HepG2 (cell line): ENCODE results near the gene PIK3CB.

Experiments used
- ATF1 ChIP-seq: IDR thresholded peaks from 2 replicates; pipeline ENCODE4 v1.6.1; 2016; ENCODE audit warnings: mild to moderate bottlenecking, control low read depth
- CCAR2 ChIP-seq: fragments of 200-400 bp; formaldehyde crosslinking; optimal IDR thresholded peaks from 2 replicates; pipeline ENCODE3; 2018; ENCODE audit warnings: low read depth, mild to moderate bottlenecking, low read length, moderate library complexity
- EZH2 ChIP-seq: conservative IDR thresholded peaks from 2 replicates; pipeline ENCODE4 v1.6.1; 2012; ENCODE audit warnings: mild to moderate bottlenecking, low read depth, low read length, moderate library complexity
- IRF1 ChIP-seq: sonication (generic); formaldehyde crosslinking; IDR thresholded peaks from 2 replicates; pipeline ENCODE4 v1.4.0; 2020; ENCODE audit warnings: low read depth, mild to moderate bottlenecking, missing genetic modification reagents
- KAT7 ChIP-seq: IDR thresholded peaks from 2 replicates; pipeline ENCODE4 v1.6.1; 2018; ENCODE audit warnings: borderline replicate concordance, missing compliant biosample characterization
- MXD1 ChIP-seq: sonication (generic); formaldehyde crosslinking; IDR thresholded peaks from 2 replicates; pipeline ENCODE4 v1.4.0; 2020; ENCODE audit warnings: mild to moderate bottlenecking, missing genetic modification reagents
- RERE ChIP-seq: IDR thresholded peaks from 2 replicates; pipeline ENCODE4 v1.6.1; 2016; ENCODE audit warnings: low read depth, missing genetic modification reagents, missing compliant biosample characterization
- SETDB1 ChIP-seq: sonication (generic); formaldehyde crosslinking; IDR thresholded peaks from 2 replicates; pipeline ENCODE4 v1.5.1; 2020; ENCODE audit warnings: missing genetic modification reagents, mild to moderate bottlenecking, borderline replicate concordance
- SIN3A ChIP-seq: IDR thresholded peaks from 2 replicates; pipeline ENCODE4 v1.6.1; 2011; ENCODE audit warnings: low read depth, mild to moderate bottlenecking, control low read depth, low read length, borderline replicate concordance
- SMAD3 ChIP-seq: sonication (generic); formaldehyde crosslinking; IDR thresholded peaks from 2 replicates; pipeline ENCODE4 v1.4.0; 2020; ENCODE audit warnings: missing genetic modification reagents
- ZNF12 ChIP-seq: sonication (generic); formaldehyde crosslinking; IDR thresholded peaks from 2 replicates; pipeline ENCODE4 v1.5.0; 2020; ENCODE audit warnings: missing genetic modification reagents

- TF ChIP-seq ZNF12 (CRISPR knock-in tag) (no peak), ATF1 (CRISPR knock-in tag) (no peak), IRF1 (CRISPR knock-in tag) (no peak), SIN3A (no peak), EZH2 (no peak), SMAD3 (no peak), SETDB1 (CRISPR knock-in tag) (no peak), KAT7 (CRISPR knock-in tag) (no peak), RERE (CRISPR knock-in tag) (no peak), CCAR2 (no peak), MXD1 (CRISPR knock-in tag) (no peak)
Observed at GRCh38 chr3:138696666-138697370, 137.9 kb downstream of the PIK3CB start.
